ENCODE results near the gene CIC. TPM values are rescaled to one million over a fixed set of nuclear protein-coding genes. Genes with fewer than 3 reads are reported as not detected.

Gene CIC
- total and polyA plus RNA-seq, 10 of the 15 experiments (the other 5 are each of a cell fraction or from before 2014, with no cell fraction given) = 0.18 to 50.6 (median 7.1) TPM

DNA sequence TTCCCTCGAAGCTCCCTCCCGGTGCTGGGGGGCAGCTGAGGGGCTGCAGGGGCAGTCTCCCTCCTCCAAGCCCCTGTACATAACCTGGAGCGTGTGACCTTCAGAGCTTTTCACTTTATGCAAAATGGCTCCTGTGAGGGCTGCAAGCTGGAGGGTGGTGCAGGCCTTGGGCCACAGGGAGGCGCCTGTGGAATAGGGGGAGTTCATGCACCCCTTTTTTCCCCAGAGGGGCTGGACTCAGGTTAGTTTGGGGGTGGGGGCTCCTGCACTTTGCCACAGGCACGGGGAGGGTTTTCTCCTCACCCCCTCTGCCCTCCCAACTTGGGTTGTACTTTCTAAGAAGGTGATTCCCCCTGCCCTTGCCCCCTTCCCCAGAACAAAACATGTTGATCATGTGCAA lies 26.3 kb downstream of the CIC start:
- CTCF ChIA-PET = interaction anchor here (1.3 to 3.2 kb wide), 4 partner anchors 10 to 166 kb away, joined by 3 to 25 read pairs (median 7); no protein-coding TSS in a partner anchor
- Histone ChIP-seq H3K79me2 (ENCODE audit: control insufficient read depth, insufficient read depth, low read length) (no peaks in the 10 kb centered on the region), H3K9me3 (replicated peaks; ENCODE audit: control insufficient read depth, insufficient read depth, low read length) (no peaks in the 10 kb centered on the region), H3K4me1 (ENCODE audit: control insufficient read depth, insufficient read depth, low read length) (no peaks in the 10 kb centered on the region; the same call in 1 of the 2 replicates), H3K36me3 (ENCODE audit: control insufficient read depth in 2 of 2, insufficient read depth in 2 of 2, low read length in 1 of 2) (peaks cover 14% of the 10 kb centered on the region in 2 experiments; a peak in 3 of 4 replicates), H3K4me2 (ENCODE audit: control insufficient read depth, insufficient read depth) (no peak overlapping the region), H2AFZ (ENCODE audit: control insufficient read depth, low read depth, low read length) (no peak overlapping the region), H3K9ac (ENCODE audit: control insufficient read depth, insufficient read depth, low read length) (no peak overlapping the region), H3K27me3 (replicated peaks in 1 of 2; ENCODE audit: control insufficient read depth in 2 of 2, insufficient read depth in 2 of 2, low read length in 1 of 2) (no peaks in the 10 kb centered on the region), H3K4me3 (no peak overlapping the region), H3K27ac (ENCODE audit: control insufficient read depth, insufficient read depth) (no peak overlapping the region), H4K20me1 (ENCODE audit: control insufficient read depth, insufficient read depth) (no peaks in the 10 kb centered on the region)
- FAIRE-seq (no peak), ATAC-seq (no peak), DNase-seq (ENCODE audit: low read depth, low spot score) (no peak)
- WGBS (ENCODE audit: insufficient coverage, insufficient replicate concordance, low lambda C conversion rate, missing lambda C conversion rate) = 22% methylated on average over 5 of the region's 5 CpGs
- BruUV-seq (replicated peaks) = no TSS peak
- in situ Hi-C loops (cut with MboI) = no loop called here
- RAD21 ChIA-PET (ENCODE audit: unreplicated experiment) = no interaction called here
- POLR2A ChIA-PET = no interaction called here
- SMC1A ChIA-PET (ENCODE audit: uncharacterized antibody, unreplicated experiment) = interaction anchor here (0.6 to 1.3 kb wide), 3 partner anchors 33 to 186 kb away, joined by 3 to 5 read pairs (median 3); no protein-coding TSS in a partner anchor
- intact Hi-C loops (cut with micrococcal nuclease; ENCODE audit: unreplicated experiment) = loop anchor here (5.0 kb wide), 1 partner anchor 163 kb away; the partner anchor contains the start of gene POU2F2
- TF ChIP-seq ZNF217 (IDR thresholded peaks at IDR 0.05) (no peak), JUNB (IDR thresholded peaks at IDR 0.05) (no peak), SMAD5 (IDR thresholded peaks at IDR 0.05; ENCODE audit: low read depth) (no peak), HDAC6 (IDR thresholded peaks at IDR 0.05; ENCODE audit: unreplicated experiment) (no peak), ZSCAN29 (IDR thresholded peaks at IDR 0.05) (no peak), HCFC1 (IDR thresholded peaks at IDR 0.05; ENCODE audit: low read length) (no peak), MYB (IDR thresholded peaks at IDR 0.05; ENCODE audit: borderline replicate concordance, low read depth, low read length) (no peak), BACH1 (IDR thresholded peaks at IDR 0.05; ENCODE audit: borderline replicate concordance) (no peak), BCL11A (IDR thresholded peaks at IDR 0.05; ENCODE audit: low read depth, low read length) (no peak), ZBED1 (IDR thresholded peaks at IDR 0.05; ENCODE audit: borderline replicate concordance) (no peak), EP300 (IDR thresholded peaks at IDR 0.05; ENCODE audit: borderline replicate concordance in 1 of 2, control insufficient read depth in 1 of 2, low read depth in 2 of 2, low read length in 2 of 2) (no peak)
- TF ChIP-seq, protein P1, sequence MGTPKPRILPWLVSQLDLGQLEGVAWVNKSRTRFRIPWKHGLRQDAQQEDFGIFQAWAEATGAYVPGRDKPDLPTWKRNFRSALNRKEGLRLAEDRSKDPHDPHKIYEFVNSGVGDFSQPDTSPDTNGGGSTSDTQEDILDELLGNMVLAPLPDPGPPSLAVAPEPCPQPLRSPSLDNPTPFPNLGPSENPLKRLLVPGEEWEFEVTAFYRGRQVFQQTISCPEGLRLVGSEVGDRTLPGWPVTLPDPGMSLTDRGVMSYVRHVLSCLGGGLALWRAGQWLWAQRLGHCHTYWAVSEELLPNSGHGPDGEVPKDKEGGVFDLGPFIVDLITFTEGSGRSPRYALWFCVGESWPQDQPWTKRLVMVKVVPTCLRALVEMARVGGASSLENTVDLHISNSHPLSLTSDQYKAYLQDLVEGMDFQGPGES (IDR thresholded peaks at IDR 0.05) = no peak

Data from GM12878 (cell line).